ENCODE results near the gene KCNH3.
"Not testable (repeated sequence)": the region's sequence is repeated elsewhere in the genome, so short reads cannot be mapped to it uniquely, and the experiment has no call there.

The KCNH3 gene

GRCh38 chr12:49587174-49587908 lies 48.5 kb downstream of the KCNH3 start:
- no peak for DNase-seq (ENCODE audit: low read depth in 2 of 2)

GRCh38 chr12:49588281-49588680 lies 49.5 kb downstream of the KCNH3 start:
- DNase-seq (ENCODE audit: low read depth in 2 of 2) = no peak

GRCh38 chr12:49588721-49589516 lies 50.1 kb downstream of the KCNH3 start:
- no peak for DNase-seq (ENCODE audit: low read depth in 2 of 2)

- DNase-seq (ENCODE audit: low read depth in 2 of 2) = no peak
Measured at GRCh38 chr12:49598527-49598926, 59.7 kb downstream of the KCNH3 start.

GRCh38 chr12:49599961-49600360 lies 61.1 kb downstream of the KCNH3 start:
- no peak for DNase-seq (ENCODE audit: low read depth in 2 of 2)

GRCh38 chr12:49603721-49604120 lies 64.9 kb downstream of the KCNH3 start:
- DNase-seq (ENCODE audit: low read depth in 2 of 2) = no peak

GRCh38 chr12:49604856-49605255 lies 66.0 kb downstream of the KCNH3 start:
- DNase-seq (ENCODE audit: low read depth in 2 of 2) = no peak

GRCh38 chr12:49605539-49605938 lies 66.7 kb downstream of the KCNH3 start, which contains the start of gene FAM186B:
Gene FAM186B, minus strand, starts transcription at chr12:49605639. Its CDS starts 162 bp downstream, at chr12:49605477.
- not testable (repeated sequence) for DNase-seq (ENCODE audit: low read depth in 2 of 2)

Data from stimulated activated CD8-positive, alpha-beta memory T cell treated with anti-CD3 and anti-CD28 coated beads, Interleukin-7, amount 100 ng/mL, for 1 hour (primary cell).